Right renal pelvis (tissue), 4 donors: ENCODE data around the gene FOSL2. TPM values are rescaled to one million over a fixed set of nuclear protein-coding genes. Genes with fewer than 3 reads are reported as not detected.
"Not testable (repeated sequence)": the region's sequence is repeated elsewhere in the genome, so short reads cannot be mapped to it uniquely, and the experiment has no call there.

ENCODE experiments used
- DNase-seq, 4 donors: peaks; one replicate each; pipeline ENCODE4 v3.0.0-alpha.2; 2013; ENCODE audit warnings: low read depth in 4 of 4, low spot score in 3 of 4, missing footprints in 1 of 4
- polyA plus RNA-seq, 4 donors: library from polyadenylated mRNA; unstranded; fragments of 120-200 nt; gene quantifications; one replicate each; pipeline ENCODE4 v1.2.1, GENCODE V29; 2013; ENCODE audit not compliant: insufficient read length in 4 of 4

FOSL2 gene
- polyA plus RNA-seq, 4 donors = 24.0 to 38.5 (median 29.4) TPM

DNA sequence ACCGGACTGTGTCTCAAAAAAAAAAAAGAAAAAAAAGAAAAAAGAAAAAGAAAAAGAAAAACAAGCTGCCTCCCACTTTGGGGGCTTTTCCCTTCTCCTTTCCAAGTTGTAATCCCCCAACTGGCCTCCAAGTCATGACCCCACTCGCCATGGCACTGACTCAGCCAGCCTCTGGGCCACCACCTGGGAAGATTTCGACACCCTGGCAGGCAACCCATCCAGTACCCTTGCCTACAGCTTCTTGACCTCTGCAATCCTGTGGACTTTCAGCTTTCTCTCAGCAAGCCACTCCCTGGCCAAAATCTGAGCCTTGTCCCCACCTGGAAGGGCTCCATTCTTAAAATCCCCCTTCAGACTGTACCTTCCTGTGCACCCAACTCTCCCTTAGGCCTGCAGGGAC, 22.3 kb upstream of the FOSL2 start:
- no peak for DNase-seq

DNA sequence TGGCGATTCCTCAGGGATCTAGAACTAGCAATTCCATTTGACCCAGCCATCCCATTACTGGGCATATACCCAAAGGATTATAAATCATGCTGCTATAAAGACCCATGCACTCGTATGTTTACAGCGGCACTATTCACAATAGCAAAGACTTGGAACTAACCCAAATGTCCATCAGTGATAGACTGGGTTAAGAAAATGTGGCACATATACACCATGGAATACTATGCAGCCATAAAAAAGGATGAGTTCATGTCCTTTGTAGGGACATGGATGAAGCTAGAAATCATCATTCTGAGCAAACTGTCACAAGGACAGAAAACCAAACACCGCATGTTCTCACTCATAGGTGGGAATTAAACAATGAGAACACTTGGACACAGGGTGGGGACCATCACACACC, 20.9 kb upstream of the FOSL2 start:
- not testable (repeated sequence) for DNase-seq

GRCh38 chr2:28373854-28374253, 18.8 kb upstream of the FOSL2 start:
- DNase-seq = no peak

DNA sequence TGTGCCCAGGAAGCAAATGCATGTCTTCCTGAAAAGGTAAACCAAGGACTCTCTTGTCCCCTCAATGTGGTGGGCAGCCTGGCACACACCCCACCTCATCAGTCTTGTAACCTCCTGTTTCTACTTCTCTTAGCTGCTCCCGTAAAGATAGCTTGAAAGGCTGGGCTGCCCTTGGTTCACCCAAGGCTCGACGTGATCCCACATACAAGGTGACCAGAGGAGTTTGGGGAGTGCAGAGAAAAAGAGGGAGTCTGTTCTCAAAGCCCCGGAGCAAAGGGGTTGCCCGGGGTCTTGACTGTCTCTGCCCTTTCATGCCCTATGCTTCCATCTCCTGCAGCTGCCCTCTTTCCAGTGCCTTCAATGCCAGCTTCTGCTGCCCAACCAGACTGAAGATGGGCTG, 18.3 kb upstream of the FOSL2 start:
- no peak for DNase-seq

DNA sequence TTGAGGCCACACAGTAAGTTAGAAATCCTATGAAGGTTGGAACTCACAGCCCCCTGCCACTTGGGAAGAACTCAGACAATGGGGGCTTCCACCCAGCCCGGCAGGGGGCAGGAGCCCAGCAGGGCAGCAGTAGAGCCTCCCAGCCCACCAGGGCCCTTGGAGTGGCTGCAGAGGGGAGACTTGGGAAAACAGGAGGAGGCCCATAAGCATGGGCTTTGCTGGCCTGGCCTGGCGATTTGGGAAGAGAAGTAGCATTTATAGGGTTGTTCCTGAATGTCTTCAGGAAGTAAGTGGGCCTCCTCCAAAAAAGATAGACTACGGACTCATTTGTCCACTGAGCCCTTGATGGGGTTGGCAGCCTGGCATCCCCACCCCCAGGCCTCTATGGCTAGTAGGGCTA, 17.4 kb upstream of the FOSL2 start:
- DNase-seq = no peak

DNA sequence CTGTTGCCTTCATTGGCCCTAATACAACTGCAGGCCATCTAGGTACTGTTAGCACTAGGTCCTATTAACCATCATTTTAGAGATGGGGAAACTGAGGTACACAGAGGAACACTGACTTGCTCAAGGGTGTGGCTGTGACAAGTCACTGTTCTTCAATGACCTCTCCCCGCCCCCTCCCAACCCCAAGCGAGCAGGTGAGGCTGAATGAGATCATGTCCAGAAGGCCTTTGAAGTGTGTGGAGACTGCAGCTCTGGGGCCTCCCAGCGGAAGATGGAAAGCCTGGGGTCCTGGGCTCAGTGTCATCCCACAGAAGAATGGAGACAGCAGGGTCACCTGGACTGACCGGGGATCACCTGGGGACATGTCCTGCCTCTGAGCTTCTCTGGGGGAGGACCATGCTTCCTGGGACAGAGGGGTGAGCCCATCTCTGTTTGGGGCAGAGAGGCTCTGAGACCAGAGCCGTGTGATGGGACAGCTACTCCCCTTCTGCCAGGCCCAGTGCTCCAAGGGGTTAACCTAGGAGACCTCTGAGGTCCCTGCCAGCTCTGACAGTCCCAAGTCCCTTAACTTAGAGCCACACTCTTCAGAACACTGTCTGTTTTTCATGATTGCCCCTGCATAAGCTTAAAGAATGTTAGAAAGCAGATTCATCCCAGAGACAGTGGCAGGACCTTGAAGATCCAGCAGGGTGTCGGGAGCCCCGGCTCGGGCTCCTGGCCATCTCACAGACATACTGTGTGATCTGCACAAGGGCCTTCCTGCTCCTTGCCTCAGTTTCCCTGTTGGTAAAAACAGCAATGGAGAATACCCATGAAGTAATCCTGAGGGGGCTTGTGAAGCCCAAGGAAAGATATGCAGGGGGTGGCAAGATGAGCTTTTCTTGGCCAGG, 16.7 kb upstream of the FOSL2 start:
- no peak for DNase-seq

DNA sequence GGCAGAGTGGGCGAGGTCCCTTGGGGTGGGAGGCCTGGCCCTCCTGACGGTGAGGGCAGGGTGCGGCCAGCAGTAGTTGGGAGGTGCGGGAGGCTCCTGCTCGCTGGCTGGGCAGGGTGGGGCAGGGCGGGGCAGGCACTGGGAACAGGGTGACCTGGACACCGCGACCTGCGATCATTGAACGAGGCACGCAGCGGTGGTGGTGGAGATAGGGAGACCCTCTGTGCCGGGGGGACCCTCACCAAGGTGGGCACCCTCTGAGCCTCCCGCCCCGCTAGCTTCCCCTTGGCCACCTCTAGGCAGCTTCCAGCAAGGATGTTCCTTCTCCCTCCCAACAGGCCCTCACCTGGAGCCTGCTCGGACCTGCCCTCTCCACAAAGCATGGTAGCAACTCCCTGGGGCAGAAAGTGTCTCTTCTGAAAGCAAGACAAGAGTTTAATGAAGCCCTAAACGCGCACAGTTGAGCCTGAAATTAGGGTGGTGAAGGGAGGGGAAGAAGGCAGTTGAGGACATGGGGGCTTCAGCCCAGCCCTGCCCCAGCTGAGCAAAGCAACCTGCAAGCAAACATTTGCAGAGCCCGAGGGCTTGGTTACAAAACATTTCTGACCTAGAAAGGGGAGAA, 15.4 kb upstream of the FOSL2 start:
- DNase-seq = no peak

- no peak for DNase-seq
Observed at GRCh38 chr2:28377984-28378678, 14.5 kb upstream of the FOSL2 start.

DNA sequence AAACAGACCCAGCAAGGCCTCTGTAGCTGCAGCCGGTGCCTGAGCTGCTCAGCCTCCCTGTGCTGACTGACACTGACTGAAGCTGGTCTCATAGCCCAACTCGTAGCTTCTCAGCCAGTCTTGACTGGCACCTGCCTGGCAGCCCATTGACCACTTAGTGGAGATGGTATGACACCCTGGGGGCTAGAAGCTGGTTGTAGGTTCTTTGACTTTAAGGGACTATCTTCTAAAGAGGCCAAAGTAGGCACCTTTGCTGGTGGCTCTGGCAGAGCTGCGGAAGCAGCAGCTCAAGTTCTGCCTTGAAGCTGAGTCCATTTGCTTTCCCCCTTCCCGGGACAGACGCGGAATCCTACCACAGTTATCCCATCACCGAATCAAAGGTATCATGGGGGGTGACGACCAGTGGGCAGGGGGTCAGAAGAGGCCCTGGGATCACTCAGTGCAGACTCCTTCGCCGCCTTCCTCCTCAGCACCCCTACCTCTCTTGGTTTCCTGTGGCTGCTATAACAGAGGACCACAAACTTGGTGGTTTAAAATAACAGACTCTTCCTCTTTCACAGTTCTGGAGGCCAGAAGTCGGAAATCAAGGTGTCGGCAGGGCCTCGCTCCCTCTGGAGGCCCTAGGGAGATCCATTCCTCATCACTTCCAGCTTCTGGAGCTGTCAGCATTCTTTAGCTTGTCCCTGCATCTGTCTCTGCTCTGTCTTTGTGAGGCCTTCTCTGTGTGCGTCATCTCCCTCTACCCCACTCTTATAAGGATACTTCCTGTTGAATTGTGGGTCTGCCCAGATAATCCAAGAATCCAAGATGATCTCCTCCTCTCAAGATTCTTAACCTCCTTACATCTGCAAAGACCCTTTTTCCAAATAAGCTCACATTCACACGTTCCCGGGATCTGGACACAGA, 13.7 kb upstream of the FOSL2 start:
- DNase-seq = no peak

DNA sequence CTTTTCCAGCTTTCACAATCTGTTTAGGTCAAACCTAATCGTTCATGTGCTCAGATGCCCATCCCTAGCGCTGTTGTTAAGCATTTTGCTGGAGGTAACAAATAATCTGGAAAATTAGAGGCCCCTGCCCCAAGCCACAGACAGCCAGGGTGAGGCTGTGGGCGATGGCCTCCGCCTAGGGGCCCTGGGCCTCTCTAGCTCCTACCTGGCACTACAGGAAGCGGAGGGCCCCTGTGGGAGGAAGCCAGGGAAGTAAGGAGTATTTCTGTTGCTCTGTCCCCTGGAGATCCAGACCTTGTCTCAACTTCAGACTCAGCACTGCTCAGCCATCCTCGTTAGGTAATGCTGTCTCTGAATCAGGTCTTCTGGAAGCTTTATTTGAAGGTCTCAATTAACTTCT, 12.4 kb upstream of the FOSL2 start:
- DNase-seq = no peak

- no peak for DNase-seq
Observed at GRCh38 chr2:28381225-28382180, 11.2 kb upstream of the FOSL2 start.

DNA sequence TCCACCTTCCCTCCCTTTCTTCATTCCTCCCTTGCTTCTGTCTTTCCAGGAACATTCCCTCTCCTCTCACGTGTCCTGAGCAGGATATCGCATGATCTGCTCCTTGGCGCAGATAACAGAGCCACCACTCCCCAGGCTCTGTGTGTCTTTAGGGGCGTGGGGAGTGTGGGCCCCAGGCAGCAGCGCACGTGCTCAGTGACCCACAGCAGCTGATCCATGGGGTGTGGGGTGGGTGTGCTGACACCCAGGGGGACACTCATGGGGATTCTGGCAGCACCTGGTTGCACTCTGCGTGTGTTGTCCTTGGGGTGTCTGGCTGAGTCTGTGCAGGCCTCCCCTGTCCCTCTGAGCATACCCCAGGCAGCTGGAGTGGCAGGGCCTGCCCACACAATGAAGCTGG, 9.9 kb upstream of the FOSL2 start:
- DNase-seq = no peak

DNA sequence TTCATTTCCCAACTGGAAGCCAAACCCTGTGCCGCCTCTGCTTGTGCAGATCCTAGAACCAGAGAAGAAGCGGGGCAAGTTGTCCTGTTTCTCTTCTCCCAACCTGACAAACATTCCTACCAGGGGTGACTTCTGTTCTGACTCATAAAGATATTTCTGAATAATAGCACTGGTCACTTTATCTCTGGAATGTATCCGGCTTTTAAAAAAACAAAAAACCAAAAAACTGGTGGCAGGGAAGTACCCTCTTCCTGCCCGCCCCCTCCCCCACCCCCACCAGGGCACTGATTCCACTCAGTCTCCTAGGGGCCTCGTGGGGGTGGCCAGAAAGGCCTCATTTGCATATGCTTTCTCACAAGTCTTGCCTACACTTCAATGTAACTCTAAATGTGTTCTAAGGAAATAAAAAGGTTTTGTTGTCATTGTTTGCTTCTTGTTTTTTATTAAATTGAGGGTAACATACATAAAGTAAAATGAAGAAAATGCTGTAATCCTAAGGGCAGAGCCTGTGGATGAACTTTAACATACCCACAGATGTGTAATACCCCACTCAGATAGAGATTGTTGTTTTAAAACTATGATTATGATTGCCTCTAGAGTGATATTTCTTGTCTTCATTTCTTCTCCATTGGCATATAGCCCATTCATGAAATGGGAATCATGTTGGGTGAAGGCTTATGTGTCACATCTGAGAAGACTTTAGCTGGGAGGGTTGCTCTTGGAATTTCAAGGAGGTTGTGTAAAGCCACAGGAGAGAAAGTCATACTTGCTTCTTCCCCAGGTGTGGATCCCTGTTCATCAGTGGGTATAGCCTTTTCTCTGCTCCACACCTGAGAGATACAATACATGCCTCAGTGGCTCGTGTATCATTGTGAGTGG, 5.3 kb upstream of the FOSL2 start:
- no peak for DNase-seq

DNA sequence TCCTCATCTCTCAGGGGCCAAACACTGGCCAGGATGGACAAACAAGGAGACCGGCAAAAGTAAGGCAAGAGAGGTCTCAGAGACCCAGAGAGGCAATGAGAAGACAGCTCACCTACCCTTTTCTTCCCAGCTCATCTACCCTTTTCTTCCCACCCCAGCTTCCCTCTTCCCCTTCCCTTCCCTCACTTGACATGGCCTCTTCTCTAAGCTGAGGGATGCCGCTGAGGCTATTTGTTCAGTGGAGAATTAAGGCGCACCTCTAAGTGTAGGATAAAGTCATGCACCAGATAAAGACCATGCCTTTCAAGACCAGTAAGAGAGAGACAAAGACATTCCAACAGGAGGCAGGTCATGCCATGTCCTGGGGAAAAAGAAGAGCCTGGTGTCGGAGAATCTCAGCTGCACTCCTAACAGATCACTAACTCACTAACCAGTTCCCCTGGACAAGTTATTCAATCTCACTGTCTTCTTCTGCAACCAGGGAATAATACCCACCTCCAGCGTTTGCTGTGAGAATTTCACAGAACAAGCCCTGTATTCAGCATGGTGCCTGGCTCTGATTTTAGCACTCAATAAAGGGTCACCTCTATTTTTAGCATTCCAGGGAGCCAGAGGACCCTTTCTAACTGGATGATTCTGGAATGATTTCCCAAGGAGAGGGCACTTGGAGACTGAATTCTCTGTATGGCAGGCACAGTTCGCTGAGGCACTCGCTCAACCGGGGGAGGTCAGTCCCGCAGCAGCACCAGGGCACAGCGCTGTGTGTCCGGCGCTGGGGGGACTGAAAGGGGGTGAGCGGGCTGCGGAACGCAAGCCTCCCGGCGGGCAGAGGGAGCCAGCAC, 3.0 kb upstream of the FOSL2 start:
- no peak for DNase-seq

DNA sequence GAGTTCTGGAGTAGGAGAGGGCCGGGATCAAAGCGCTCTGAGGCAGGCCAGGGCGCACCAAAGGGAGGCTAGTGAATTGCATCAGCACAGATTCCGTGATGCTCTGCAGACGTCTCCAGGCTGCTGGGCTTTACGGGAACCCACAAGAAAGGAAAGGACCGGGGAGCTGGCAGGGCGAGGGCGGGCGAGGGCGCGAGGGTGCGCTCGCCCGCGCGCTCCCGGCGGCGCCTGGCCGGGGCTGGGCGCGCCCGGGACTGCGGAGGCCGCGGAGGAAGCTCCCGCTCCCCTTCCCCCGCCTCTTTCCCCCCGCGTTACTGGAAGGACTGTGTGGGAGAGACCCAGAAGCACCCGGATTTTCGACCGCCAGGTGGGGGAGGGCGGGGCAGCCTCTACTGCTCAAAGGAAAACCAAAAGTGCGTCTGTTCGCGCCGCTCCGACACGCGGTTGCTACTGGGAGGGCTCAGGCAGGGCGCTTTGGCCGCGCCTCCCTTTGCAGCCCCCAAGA, 2.4 kb upstream of the FOSL2 start:
- peak in 2 of 4 donors; percentile 49 to 56 for DNase-seq

GRCh38 chr2:28390746-28391563, 1.7 kb upstream of the FOSL2 start:
- no peak for DNase-seq
